WTC11 (cell line): Measurements from ENCODE around the gene SRSF11. TPM values are rescaled to one million over a fixed set of nuclear protein-coding genes. Genes with fewer than 3 reads are reported as not detected.

ENCODE experiments used
- ATAC-seq: fragments of 200-7000 bp; cut with Tn5 transposase; 2 replicates; pipeline ENCODE4 v1.10.0; 2021; ENCODE audit warnings: mild to moderate bottlenecking, moderate library complexity
- CTCF ChIA-PET: fragments of 300-600 bp; sonication (Branson Sonifier 250); formaldehyde crosslinking; loops from one replicate; lab custom pipeline; 2021; ENCODE audit warnings: antibody characterized with exemption; lab: Charles Lee
- POLR2A ChIA-PET: fragments of 350-600 bp; sonication (Branson Sonifier 250); formaldehyde crosslinking; loops from one replicate; lab custom pipeline; 2021; ENCODE audit warnings: antibody characterized with exemption; lab: Charles Lee
- DNase-seq: peaks from one replicate; pipeline ENCODE4 v3.0.0; 2021; ENCODE audit warnings: low spot score
- H3K27ac Mint-ChIP-seq: 2 replicates; pipeline ENCODE4 v1.8.0; 2021; ENCODE audit warnings: mixed read lengths
- H3K27me3 Mint-ChIP-seq: 2 replicates; pipeline ENCODE4 v1.8.0; 2021; ENCODE audit warnings: low read depth, mild to moderate bottlenecking, moderate library complexity, mixed read lengths
- H3K36me3 Mint-ChIP-seq: 2 replicates; pipeline ENCODE4 v1.8.0; 2021; ENCODE audit warnings: mixed read lengths
- H3K4me1 Mint-ChIP-seq: 2 replicates; pipeline ENCODE4 v1.8.0; 2022; ENCODE audit warnings: mixed read lengths
- H3K4me3 Mint-ChIP-seq: 2 replicates; pipeline ENCODE4 v1.8.0; 2021; ENCODE audit warnings: mild to moderate bottlenecking, moderate library complexity, mixed read lengths
- H3K9me3 Mint-ChIP-seq: 2 replicates; pipeline ENCODE4 v1.8.0; 2021; ENCODE audit warnings: mixed read lengths
- E2F1 ChIP-seq: sonication (generic); formaldehyde crosslinking; IDR thresholded peaks from 2 replicates; pipeline ENCODE4 v1.8.0; 2022; ENCODE audit warnings: mild to moderate bottlenecking, missing genetic modification reagents
- E2F5 ChIP-seq: sonication (generic); formaldehyde crosslinking; IDR thresholded peaks from 2 replicates; pipeline ENCODE4 v1.8.1; 2022; ENCODE audit warnings: mild to moderate bottlenecking, moderate library complexity, missing genetic modification reagents
- ESRRA ChIP-seq: sonication (generic); formaldehyde crosslinking; IDR thresholded peaks from 2 replicates; pipeline ENCODE4 v1.8.1; 2022; ENCODE audit warnings: mild to moderate bottlenecking, missing genetic modification reagents, borderline replicate concordance
- ETV6 ChIP-seq: sonication (generic); formaldehyde crosslinking; IDR thresholded peaks from 2 replicates; pipeline ENCODE4 v1.8.1; 2022; ENCODE audit warnings: mild to moderate bottlenecking, missing genetic modification reagents
- FOXJ3 ChIP-seq: sonication (generic); formaldehyde crosslinking; IDR thresholded peaks from 2 replicates; pipeline ENCODE4 v1.9.0; 2021; ENCODE audit warnings: missing genetic modification reagents, mild to moderate bottlenecking, borderline replicate concordance
- JUN ChIP-seq: sonication (generic); formaldehyde crosslinking; IDR thresholded peaks from 2 replicates; pipeline ENCODE4 v1.8.0; 2023; ENCODE audit warnings: mild to moderate bottlenecking, missing genetic modification reagents
- NFE2L1 ChIP-seq: sonication (generic); formaldehyde crosslinking; IDR thresholded peaks from 2 replicates; pipeline ENCODE4 v1.8.1; 2023; ENCODE audit warnings: missing genetic modification reagents
- NR1H2 ChIP-seq: sonication (generic); formaldehyde crosslinking; IDR thresholded peaks from 2 replicates; pipeline ENCODE4 v1.9.0; 2021; ENCODE audit warnings: mild to moderate bottlenecking, moderate library complexity, missing genetic modification reagents
- PRRX2 ChIP-seq: fragments of 250-450 bp; sonication (Bioruptor Pico); IDR thresholded peaks from 2 replicates; pipeline ENCODE4 v1.8.0; 2021; ENCODE audit warnings: mild to moderate bottlenecking
- TCF7 ChIP-seq: sonication (generic); formaldehyde crosslinking; IDR thresholded peaks from 2 replicates; pipeline ENCODE4 v1.8.0; 2022; ENCODE audit warnings: mild to moderate bottlenecking, low read depth, missing genetic modification reagents, moderate library complexity
- USF1 ChIP-seq: sonication (generic); formaldehyde crosslinking; IDR thresholded peaks from 2 replicates; pipeline ENCODE4 v1.8.0; 2022; ENCODE audit warnings: mild to moderate bottlenecking, missing genetic modification reagents
- ZNF671 ChIP-seq: fragments of 250-450 bp; sonication (Bioruptor Pico); IDR thresholded peaks from 2 replicates; pipeline ENCODE4 v1.8.0; 2021; ENCODE audit warnings: mild to moderate bottlenecking
- total RNA-seq: library from RNA; stranded (reverse); gene quantifications from 3 replicates; pipeline ENCODE4 v1.2.3, GENCODE V29; 2021
- TF ChIP-seq, protein P1 (sequence below): fragments of 250-450 bp; sonication (Bioruptor Pico); IDR thresholded peaks from 2 replicates; pipeline ENCODE4 v1.9.0; 2021; ENCODE audit warnings: mild to moderate bottlenecking
- TF ChIP-seq, protein P2 (sequence below): sonication (generic); formaldehyde crosslinking; IDR thresholded peaks from 2 replicates; pipeline ENCODE4 v1.8.1; 2022; ENCODE audit warnings: missing genetic modification reagents, borderline replicate concordance
- TF ChIP-seq, protein P3 (sequence below): sonication (generic); formaldehyde crosslinking; IDR thresholded peaks from 2 replicates; pipeline ENCODE4 v1.8.1; 2022; ENCODE audit warnings: low read depth, missing genetic modification reagents, borderline replicate concordance
- TF ChIP-seq, protein P4 (sequence below): fragments of 250-450 bp; sonication (Bioruptor Pico); conservative IDR thresholded peaks from 2 replicates; pipeline ENCODE4 v1.9.0; 2021; ENCODE audit warnings: mild to moderate bottlenecking
- TF ChIP-seq, protein P5 (sequence below): sonication (generic); formaldehyde crosslinking; IDR thresholded peaks from 2 replicates; pipeline ENCODE4 v1.8.0; 2022; ENCODE audit warnings: mild to moderate bottlenecking, missing genetic modification reagents

Gene SRSF11
- total RNA-seq, 1 experiment from 2014 or later, result 193 TPM

- no peak overlapping the region for H3K27ac Mint-ChIP-seq
- TF ChIP-seq E2F1 (CRISPR knock-in tag) (no peak), ZNF671 (CRISPR knock-in tag) (no peak), E2F5 (CRISPR knock-in tag) (no peak), FOXJ3 (no peak), TCF7 (CRISPR knock-in tag) (no peak), JUN (CRISPR knock-in tag) (no peak), NFE2L1 (CRISPR knock-in tag) (no peak), USF1 (no peak), ESRRA (no peak)
- TF ChIP-seq, protein P1, sequence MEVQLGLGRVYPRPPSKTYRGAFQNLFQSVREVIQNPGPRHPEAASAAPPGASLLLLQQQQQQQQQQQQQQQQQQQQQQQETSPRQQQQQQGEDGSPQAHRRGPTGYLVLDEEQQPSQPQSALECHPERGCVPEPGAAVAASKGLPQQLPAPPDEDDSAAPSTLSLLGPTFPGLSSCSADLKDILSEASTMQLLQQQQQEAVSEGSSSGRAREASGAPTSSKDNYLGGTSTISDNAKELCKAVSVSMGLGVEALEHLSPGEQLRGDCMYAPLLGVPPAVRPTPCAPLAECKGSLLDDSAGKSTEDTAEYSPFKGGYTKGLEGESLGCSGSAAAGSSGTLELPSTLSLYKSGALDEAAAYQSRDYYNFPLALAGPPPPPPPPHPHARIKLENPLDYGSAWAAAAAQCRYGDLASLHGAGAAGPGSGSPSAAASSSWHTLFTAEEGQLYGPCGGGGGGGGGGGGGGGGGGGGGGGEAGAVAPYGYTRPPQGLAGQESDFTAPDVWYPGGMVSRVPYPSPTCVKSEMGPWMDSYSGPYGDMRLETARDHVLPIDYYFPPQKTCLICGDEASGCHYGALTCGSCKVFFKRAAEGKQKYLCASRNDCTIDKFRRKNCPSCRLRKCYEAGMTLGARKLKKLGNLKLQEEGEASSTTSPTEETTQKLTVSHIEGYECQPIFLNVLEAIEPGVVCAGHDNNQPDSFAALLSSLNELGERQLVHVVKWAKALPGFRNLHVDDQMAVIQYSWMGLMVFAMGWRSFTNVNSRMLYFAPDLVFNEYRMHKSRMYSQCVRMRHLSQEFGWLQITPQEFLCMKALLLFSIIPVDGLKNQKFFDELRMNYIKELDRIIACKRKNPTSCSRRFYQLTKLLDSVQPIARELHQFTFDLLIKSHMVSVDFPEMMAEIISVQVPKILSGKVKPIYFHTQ, result no peak
- TF ChIP-seq, protein P2, sequence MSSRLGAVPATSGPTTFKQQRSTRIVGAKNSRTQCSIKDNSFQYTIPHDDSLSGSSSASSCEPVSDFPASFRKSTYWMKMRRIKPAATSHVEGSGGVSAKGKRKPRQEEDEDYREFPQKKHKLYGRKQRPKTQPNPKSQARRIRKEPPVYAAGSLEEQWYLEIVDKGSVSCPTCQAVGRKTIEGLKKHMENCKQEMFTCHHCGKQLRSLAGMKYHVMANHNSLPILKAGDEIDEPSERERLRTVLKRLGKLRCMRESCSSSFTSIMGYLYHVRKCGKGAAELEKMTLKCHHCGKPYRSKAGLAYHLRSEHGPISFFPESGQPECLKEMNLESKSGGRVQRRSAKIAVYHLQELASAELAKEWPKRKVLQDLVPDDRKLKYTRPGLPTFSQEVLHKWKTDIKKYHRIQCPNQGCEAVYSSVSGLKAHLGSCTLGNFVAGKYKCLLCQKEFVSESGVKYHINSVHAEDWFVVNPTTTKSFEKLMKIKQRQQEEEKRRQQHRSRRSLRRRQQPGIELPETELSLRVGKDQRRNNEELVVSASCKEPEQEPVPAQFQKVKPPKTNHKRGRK (CRISPR knock-in tag), result no peak
- TF ChIP-seq, protein P3, sequence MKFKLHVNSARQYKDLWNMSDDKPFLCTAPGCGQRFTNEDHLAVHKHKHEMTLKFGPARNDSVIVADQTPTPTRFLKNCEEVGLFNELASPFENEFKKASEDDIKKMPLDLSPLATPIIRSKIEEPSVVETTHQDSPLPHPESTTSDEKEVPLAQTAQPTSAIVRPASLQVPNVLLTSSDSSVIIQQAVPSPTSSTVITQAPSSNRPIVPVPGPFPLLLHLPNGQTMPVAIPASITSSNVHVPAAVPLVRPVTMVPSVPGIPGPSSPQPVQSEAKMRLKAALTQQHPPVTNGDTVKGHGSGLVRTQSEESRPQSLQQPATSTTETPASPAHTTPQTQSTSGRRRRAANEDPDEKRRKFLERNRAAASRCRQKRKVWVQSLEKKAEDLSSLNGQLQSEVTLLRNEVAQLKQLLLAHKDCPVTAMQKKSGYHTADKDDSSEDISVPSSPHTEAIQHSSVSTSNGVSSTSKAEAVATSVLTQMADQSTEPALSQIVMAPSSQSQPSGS (CRISPR knock-in tag), result no peak
- no peaks in the 10 kb centered on the region; the same call in 1 of the 2 replicates for H3K36me3 Mint-ChIP-seq
- H3K9me3 Mint-ChIP-seq, result no peaks in the 10 kb centered on the region
- ChIA-PET POLR2A (interaction anchor here (1.5 kb wide), 1 partner anchor 13 kb away, joined by 4 read pairs; the partner anchor contains the start of gene SRSF11), CTCF (interaction anchor here (0.8 kb wide), 1 partner anchor 12 kb away, joined by 3 read pairs; no protein-coding TSS in a partner anchor)
- ATAC-seq (no peak), DNase-seq (no peak)
- H3K27me3 Mint-ChIP-seq, result no peaks in the 10 kb centered on the region
- no peak overlapping the region for H3K4me3 Mint-ChIP-seq
- H3K4me1 Mint-ChIP-seq, result peaks cover 14% of the 10 kb centered on the region
Observed at GRCh38 chr1:70208292-70208691, 12.9 kb upstream of the SRSF11 start.

- POLR2A ChIA-PET, result interaction anchor here (1.7 kb wide), 1 partner anchor 11 kb away, joined by 5 read pairs; the partner anchor contains the start of gene SRSF11
- ATAC-seq (no peak), DNase-seq (no peak)
- Mint-ChIP-seq H3K4me3 (no peak overlapping the region), H3K27me3 (no peaks in the 10 kb centered on the region), H3K36me3 (no peaks in the 10 kb centered on the region; the same call in 1 of the 2 replicates), H3K27ac (no peak overlapping the region), H3K9me3 (no peaks in the 10 kb centered on the region), H3K4me1 (peaks cover 8% of the 10 kb centered on the region)
- CTCF ChIA-PET, result no interaction called here
- TF ChIP-seq, protein P4, sequence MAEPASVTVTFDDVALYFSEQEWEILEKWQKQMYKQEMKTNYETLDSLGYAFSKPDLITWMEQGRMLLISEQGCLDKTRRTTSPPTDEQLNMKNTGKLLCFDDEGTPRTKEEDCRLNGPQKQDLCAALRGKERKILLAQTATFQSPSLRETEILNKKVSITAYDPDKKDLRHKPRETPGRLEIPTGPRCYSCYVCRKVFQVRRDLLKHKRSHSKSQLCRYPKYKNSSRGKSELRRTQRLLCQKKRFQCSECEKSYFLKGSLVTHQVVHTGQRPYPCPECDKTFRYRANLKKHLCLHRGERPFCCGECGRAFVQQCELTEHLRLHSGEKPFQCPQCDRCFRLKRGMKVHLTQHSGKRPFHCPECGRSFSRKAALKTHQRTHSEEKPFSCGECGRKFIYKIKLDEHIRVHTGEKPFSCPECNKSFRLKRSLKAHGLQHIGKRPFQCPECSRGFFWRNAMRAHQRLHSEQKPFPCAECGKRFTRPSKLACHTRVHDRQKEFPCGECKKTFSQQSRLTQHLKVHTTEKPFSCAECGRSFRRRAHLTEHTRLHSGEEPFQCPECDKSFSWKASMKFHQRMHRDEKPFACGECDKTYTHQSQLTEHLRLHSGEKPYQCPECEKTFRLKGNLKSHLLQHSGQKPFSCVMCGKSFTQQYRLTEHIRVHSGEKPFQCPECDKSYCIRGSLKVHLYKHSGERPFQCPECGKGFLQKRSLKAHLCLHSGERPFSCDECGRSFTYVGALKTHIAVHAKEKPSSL (CRISPR knock-in tag), result no peak
- TF ChIP-seq, protein P1, result no peak
- TF ChIP-seq ETV6 (CRISPR knock-in tag), result no peak
- no peak for TF ChIP-seq PRRX2 (CRISPR knock-in tag)
- TF ChIP-seq ZNF671 (CRISPR knock-in tag), result no peak
- no peak for TF ChIP-seq NR1H2
- TF ChIP-seq, protein P5, sequence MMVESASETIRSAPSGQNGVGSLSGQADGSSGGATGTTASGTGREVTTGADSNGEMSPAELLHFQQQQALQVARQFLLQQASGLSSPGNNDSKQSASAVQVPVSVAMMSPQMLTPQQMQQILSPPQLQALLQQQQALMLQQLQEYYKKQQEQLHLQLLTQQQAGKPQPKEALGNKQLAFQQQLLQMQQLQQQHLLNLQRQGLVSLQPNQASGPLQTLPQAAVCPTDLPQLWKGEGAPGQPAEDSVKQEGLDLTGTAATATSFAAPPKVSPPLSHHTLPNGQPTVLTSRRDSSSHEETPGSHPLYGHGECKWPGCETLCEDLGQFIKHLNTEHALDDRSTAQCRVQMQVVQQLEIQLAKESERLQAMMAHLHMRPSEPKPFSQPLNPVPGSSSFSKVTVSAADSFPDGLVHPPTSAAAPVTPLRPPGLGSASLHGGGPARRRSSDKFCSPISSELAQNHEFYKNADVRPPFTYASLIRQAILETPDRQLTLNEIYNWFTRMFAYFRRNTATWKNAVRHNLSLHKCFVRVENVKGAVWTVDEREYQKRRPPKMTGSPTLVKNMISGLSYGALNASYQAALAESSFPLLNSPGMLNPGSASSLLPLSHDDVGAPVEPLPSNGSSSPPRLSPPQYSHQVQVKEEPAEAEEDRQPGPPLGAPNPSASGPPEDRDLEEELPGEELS (CRISPR knock-in tag), result no peak
- no peak for TF ChIP-seq USF1
Observed at GRCh38 chr1:70210820-70211219, 10.4 kb upstream of the SRSF11 start.
